Thyroid gland (tissue), 4 donors: ENCODE data around the gene GIPC2. TPM values are rescaled to one million over a fixed set of nuclear protein-coding genes. Genes with fewer than 3 reads are reported as not detected.

ENCODE experiments used
- DNase-seq, 2 donors: peaks; one replicate each; pipeline ENCODE4 v3.0.0-alpha.2; 2019
- H3K27ac ChIP-seq, 3 donors: fragments of 200-600 bp; sonication (generic); 1 replicate in 2 of 3; 2 replicates in 1 of 3; pipeline ENCODE4 v1.5.1; 2016 to 2019; ENCODE audit warnings: mild to moderate bottlenecking in 1 of 3, moderate library complexity in 1 of 3
- H3K27me3 ChIP-seq: fragments of 200-600 bp; sonication (generic); one replicate; pipeline ENCODE4 v1.5.1; 2019
- H3K36me3 ChIP-seq, 2 donors: fragments of 200-600 bp; sonication (generic); one replicate each; pipeline ENCODE4 v1.5.1; 2016 to 2019
- H3K4me1 ChIP-seq, 2 donors: fragments of 200-600 bp; sonication (generic); one replicate each; pipeline ENCODE4 v1.5.1; 2017 to 2019
- H3K4me3 ChIP-seq, 3 donors: fragments of 200-600 bp; sonication (generic); replicated peaks in 1 of 3; 1 replicate in 2 of 3; 2 replicates in 1 of 3; pipeline ENCODE4 v1.5.1; 2016; ENCODE audit warnings: mild to moderate bottlenecking in 1 of 3
- H3K9me3 ChIP-seq: fragments of 200-600 bp; sonication (generic); one replicate; pipeline ENCODE4 v1.5.1; 2017
- POLR2A ChIP-seq, 2 donors: fragments of 450-650 bp; IDR thresholded peaks; one replicate each; pipeline ENCODE4 v1.6.1; 2017; ENCODE audit warnings: antibody characterized with exemption in 2 of 2, mild to moderate bottlenecking in 2 of 2, moderate library complexity in 1 of 2
- WGBS, 2 donors: methylation state at CpG; one replicate each; pipeline ENCODE4 v1.1.5; 2017; 5-methylcytosine and 5-hydroxymethylcytosine counted together
- intact Hi-C: fragments of 100-400 bp; cut with DNase I; formaldehyde crosslinking; loops from one replicate; pipeline ENCODE4 v1.15.1; 2023
- total RNA-seq, 4 donors: library from RNA; depleted of rRNA; stranded (reverse); fragments of >200 nt; gene quantifications; one replicate each; pipeline ENCODE4 v1.2.3, GENCODE V29; 2016
- TF ChIP-seq, protein P1 (sequence below), 6 experiments: fragments of 200-600 bp in 3 of 6; fragments of 450-650 bp in 3 of 6; sonication (generic) in 3 of 6; IDR thresholded peaks; one replicate each; pipeline ENCODE4 v1.5.1; 2016 to 2019; ENCODE audit warnings: antibody characterized with exemption in 6 of 6, mild to moderate bottlenecking in 2 of 6, inconsistent platforms in 1 of 6, moderate library complexity in 1 of 6

Gene GIPC2
- total RNA-seq, 4 donors from 2014 or later, result 1.5 to 5.0 (median 2.6) TPM

DNA sequence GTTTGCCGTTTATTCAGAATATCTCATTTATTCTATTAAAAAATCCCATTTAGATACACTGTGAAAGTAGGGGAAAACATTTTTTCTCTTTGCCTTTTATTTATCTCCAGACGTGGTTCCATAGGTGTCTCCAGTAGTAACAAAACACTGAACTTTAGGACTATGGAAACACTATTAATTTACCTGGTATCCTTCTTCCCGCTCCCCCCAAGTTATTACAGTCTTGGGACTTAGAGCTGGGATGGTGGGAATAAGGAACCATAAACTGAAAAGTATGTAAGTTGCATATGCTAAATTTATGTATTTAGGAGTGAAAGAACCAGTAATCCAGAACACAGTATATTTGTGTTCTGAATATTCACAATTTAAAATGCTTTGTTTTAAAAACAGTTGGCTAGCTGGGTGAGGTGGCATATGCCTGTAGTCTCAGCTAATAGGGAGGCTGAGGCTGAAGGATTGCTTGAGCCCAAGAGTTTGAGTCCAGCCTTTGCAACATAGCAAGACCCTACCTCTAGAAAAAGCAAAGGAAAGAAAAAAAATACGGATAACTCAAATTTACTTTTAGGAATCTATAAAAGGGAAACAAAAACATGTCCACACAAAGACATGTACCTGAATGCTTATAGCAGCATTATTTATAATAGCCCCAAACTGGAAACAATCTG lies 38.0 kb upstream of the GIPC2 start:
- H3K4me3 ChIP-seq, result no peak overlapping the region
- peak overlapping the region in 1 of 3 donors; percentile 98 for H3K27ac ChIP-seq
- H3K9me3 ChIP-seq, result no peaks in the 10 kb centered on the region
- no peaks in the 10 kb centered on the region for H3K27me3 ChIP-seq
- intact Hi-C loops, result no loop called here
- TF ChIP-seq, protein P1, sequence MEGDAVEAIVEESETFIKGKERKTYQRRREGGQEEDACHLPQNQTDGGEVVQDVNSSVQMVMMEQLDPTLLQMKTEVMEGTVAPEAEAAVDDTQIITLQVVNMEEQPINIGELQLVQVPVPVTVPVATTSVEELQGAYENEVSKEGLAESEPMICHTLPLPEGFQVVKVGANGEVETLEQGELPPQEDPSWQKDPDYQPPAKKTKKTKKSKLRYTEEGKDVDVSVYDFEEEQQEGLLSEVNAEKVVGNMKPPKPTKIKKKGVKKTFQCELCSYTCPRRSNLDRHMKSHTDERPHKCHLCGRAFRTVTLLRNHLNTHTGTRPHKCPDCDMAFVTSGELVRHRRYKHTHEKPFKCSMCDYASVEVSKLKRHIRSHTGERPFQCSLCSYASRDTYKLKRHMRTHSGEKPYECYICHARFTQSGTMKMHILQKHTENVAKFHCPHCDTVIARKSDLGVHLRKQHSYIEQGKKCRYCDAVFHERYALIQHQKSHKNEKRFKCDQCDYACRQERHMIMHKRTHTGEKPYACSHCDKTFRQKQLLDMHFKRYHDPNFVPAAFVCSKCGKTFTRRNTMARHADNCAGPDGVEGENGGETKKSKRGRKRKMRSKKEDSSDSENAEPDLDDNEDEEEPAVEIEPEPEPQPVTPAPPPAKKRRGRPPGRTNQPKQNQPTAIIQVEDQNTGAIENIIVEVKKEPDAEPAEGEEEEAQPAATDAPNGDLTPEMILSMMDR (IDR thresholded peaks at IDR 0.05), result no peak
- TF ChIP-seq POLR2A (IDR thresholded peaks at IDR 0.05), result no peak
- H3K4me1 ChIP-seq, result peaks cover 12 to 28% of the 10 kb centered on the region in 2 donors
- DNase-seq, result no peak
- WGBS, 2 donors, result 88 to 91% methylated on average over 4 of the region's 4 CpGs
- no peaks in the 10 kb centered on the region for H3K36me3 ChIP-seq

DNA sequence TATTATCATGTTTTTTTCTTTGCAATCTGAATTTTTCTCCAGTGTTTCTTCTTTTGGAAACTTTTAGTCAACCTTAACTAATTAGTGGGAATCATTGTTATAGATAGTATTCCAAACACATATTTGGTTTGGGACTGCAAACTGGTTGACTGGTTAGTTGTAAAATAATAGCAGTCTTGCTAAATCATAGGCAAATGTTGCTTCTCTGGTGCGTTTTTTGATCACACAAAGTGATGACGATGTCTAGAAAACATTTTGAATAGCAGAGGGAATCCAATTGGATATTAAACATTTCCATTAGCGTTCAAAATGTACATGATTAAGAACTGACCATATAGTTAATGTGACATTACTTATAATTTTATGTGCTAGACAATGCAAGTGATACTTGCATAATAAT lies 36.5 kb upstream of the GIPC2 start:
- DNase-seq, result no peak
- H3K27me3 ChIP-seq, result no peaks in the 10 kb centered on the region
- TF ChIP-seq POLR2A (IDR thresholded peaks at IDR 0.05), result no peak
- TF ChIP-seq, protein P1 (IDR thresholded peaks at IDR 0.05), result no peak

DNA sequence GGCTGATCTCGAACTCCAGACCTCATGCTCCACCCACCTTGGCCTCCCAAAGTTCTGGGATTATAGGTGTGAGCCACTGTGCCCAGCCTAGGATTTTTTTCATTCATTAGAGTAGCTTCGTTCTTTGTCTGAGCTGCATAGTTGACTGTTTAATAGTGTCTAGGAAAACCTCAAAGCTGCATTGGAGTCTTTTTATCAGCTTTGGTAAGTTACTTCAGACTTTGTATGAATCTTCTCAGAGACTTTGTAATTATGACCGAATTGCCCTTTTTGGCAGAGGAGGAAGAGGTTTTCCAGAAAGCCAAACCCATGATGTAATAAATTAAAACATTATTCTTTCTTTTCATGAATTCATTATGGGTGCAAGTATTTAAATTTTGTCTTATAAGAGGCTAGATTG lies 35.9 kb upstream of the GIPC2 start:
- WGBS, 2 donors, result 82 to 91% methylated on average over 3 of the region's 3 CpGs
- no peaks in the 10 kb centered on the region for H3K27me3 ChIP-seq
- H3K4me3 ChIP-seq, result no peak overlapping the region
- H3K4me1 ChIP-seq, result peaks cover 12 to 28% of the 10 kb centered on the region in 2 donors
- peaks cover 5 to 11% of the 10 kb centered on the region in 2 donors for H3K36me3 ChIP-seq
- no peaks in the 10 kb centered on the region for H3K9me3 ChIP-seq
- DNase-seq, result no peak
- no peak for TF ChIP-seq POLR2A (IDR thresholded peaks at IDR 0.05)
- TF ChIP-seq, protein P1 (IDR thresholded peaks at IDR 0.05), result no peak
- no peak overlapping the region for H3K27ac ChIP-seq
- intact Hi-C loops, result loop anchor here (10.0 kb wide), 1 partner anchor 105 kb away; no protein-coding TSS in a partner anchor

More for the DNA sequence above, 36.5 kb upstream of the GIPC2 start:
- H3K36me3 ChIP-seq, result peaks cover 3 to 10% of the 10 kb centered on the region in 2 donors
- H3K4me3 ChIP-seq, result no peak overlapping the region
- H3K27ac ChIP-seq, result no peak overlapping the region
- peaks cover 12 to 28% of the 10 kb centered on the region in 2 donors for H3K4me1 ChIP-seq
- intact Hi-C loops, result no loop called here
- 91 to 95% methylated on average over 3 of the region's 3 CpGs for WGBS, 2 donors
- no peaks in the 10 kb centered on the region for H3K9me3 ChIP-seq

DNA sequence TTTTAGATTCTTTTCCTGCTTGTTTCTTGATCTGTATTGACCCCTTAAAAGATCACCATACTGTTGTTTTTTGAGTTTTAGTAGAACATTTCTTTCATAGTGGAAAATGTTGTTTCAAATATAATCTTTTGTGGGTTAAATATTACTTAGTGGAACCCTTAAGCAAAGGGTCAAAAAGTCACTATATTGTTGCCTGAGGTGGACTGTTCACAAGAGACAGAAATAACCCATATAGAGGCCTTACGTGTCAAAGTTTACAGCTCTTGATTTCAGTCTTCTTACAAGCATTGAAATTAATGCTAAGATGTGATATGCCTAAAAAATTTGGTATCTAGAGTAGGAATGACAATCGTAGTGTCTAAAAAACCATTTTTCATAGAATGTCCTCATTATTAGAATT lies 34.7 kb upstream of the GIPC2 start:
- H3K36me3 ChIP-seq, result peaks cover 8 to 11% of the 10 kb centered on the region in 2 donors
- TF ChIP-seq, protein P1 (IDR thresholded peaks at IDR 0.05), result no peak
- TF ChIP-seq POLR2A (IDR thresholded peaks at IDR 0.05), result no peak
- no peak overlapping the region for H3K4me3 ChIP-seq
- H3K27ac ChIP-seq, result no peak overlapping the region
- WGBS, 2 donors, result 90 to 93% methylated on average over 2 of the region's 2 CpGs
- peaks cover 12 to 28% of the 10 kb centered on the region in 2 donors for H3K4me1 ChIP-seq
- H3K27me3 ChIP-seq, result no peaks in the 10 kb centered on the region
- H3K9me3 ChIP-seq, result no peaks in the 10 kb centered on the region
- DNase-seq, result no peak
- intact Hi-C loops, result loop anchor here (10.0 kb wide), 1 partner anchor 104 kb away; no protein-coding TSS in a partner anchor

DNA sequence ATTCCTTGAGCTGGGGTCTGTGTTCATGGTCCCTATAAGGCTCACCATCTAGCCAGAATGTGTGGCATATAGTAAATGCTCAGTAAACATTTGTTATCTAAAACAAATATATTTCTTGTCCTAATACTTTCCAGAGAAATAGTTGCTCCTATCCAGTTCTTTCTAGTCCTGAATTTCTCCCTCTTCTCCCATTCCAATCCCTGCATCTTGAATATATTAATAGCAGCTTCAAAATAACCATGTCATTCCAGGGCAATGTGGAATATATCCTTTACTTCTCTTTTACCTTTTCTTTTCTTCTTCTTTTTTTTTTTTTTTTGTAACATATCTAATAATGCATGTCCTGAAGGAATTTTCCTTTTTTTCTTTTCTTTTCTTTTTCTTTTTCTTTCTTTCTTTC lies 30.6 kb upstream of the GIPC2 start:
- Histone ChIP-seq H3K4me1 (peaks cover 0 to 10% of the 10 kb centered on the region in 2 donors), H3K9me3 (no peaks in the 10 kb centered on the region), H3K27ac (no peak overlapping the region), H3K27me3 (no peaks in the 10 kb centered on the region), H3K36me3 (peaks cover 8 to 11% of the 10 kb centered on the region in 2 donors), H3K4me3 (no peak overlapping the region)
- DNase-seq, result no peak
- intact Hi-C loops, result loop anchor here (10.0 kb wide), 1 partner anchor 100 kb away; no protein-coding TSS in a partner anchor
- no peak for TF ChIP-seq POLR2A (IDR thresholded peaks at IDR 0.05)
- TF ChIP-seq, protein P1 (IDR thresholded peaks at IDR 0.05), result no peak
